ENCODE data around the gene MGAT4C.
"Not testable (repeated sequence)": the region's sequence is repeated elsewhere in the genome, so short reads cannot be mapped to it uniquely, and the experiment has no call there.

MGAT4C gene

GRCh38 chr12:86134561-86134960 is 121.6 kb downstream of the MGAT4C start:
- no peak for DNase-seq (ENCODE audit: low read depth in 3 of 3)

GRCh38 chr12:86126900-86127299 is 129.3 kb downstream of the MGAT4C start:
- not testable (repeated sequence) for DNase-seq (ENCODE audit: low read depth in 3 of 3)

DNA sequence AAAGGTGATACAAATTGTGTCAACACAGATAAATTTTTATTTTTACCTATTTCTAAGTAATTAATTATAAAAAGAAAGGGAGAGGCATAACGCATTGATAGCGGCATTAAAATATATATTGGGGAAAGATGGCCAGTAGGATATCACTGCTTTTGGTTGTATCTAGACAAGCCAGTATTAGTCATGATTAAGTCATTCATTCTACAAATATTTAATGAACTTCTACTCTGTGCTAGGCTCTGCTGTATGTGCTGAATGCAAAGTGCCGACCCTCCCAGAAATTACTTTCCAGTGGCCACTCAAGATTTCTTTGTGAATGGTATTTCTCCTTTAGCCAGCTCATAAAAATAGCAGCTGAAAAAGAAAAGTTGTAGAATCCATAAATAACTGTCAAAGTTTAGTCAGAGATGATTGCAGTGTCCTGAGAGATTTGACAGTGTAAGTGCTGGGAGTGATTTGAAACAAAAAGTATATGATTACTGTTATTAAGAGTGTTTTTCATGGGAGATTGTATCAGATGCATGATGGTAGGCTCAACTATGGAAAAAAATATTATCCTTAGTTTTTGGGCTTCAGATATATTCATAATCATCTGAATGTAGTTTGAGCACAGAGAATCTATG is 133.2 kb downstream of the MGAT4C start:
- no peak for DNase-seq (ENCODE audit: low read depth in 3 of 3)

GRCh38 chr12:86118161-86118560 is 138.0 kb downstream of the MGAT4C start:
- DNase-seq (ENCODE audit: low read depth in 3 of 3), result no peak

GRCh38 chr12:86117711-86118110 is 138.5 kb downstream of the MGAT4C start:
- no peak for DNase-seq (ENCODE audit: low read depth in 3 of 3)

GRCh38 chr12:86104087-86104486 is 152.1 kb downstream of the MGAT4C start:
- no peak for DNase-seq (ENCODE audit: low read depth in 3 of 3)

DNA sequence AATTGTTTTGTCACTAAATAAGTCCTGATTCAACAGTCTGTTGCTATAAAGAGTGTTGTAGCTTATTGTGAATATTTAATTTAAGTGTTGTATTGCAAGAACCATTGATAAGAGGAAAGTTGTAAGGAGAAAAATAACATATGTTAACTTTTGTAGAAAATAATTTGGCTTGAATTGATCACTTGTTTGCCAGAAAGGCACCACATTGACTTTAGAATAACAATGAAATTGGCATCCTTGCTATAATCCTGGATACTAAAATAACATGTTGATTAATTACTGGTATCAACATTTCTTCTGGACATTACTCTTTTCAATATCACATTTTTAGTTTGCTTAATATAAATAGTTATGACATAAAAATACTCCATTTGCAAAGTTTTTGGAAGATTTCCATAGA is 159.0 kb downstream of the MGAT4C start:
- DNase-seq (ENCODE audit: low read depth in 3 of 3), result no peak

- DNase-seq (ENCODE audit: low read depth in 3 of 3), result no peak
Measured at GRCh38 chr12:86091681-86092080, 164.5 kb downstream of the MGAT4C start.

GRCh38 chr12:86081843-86082242 is 174.3 kb downstream of the MGAT4C start:
- DNase-seq (ENCODE audit: low read depth in 3 of 3), result no peak

- DNase-seq (ENCODE audit: low read depth in 3 of 3), result not testable (repeated sequence)
Measured at GRCh38 chr12:86059052-86059451, 197.1 kb downstream of the MGAT4C start.

GRCh38 chr12:86057092-86057845 is 198.9 kb downstream of the MGAT4C start:
- DNase-seq (ENCODE audit: low read depth in 3 of 3), result no peak

- no peak for DNase-seq (ENCODE audit: low read depth in 3 of 3)
Measured at GRCh38 chr12:86052921-86053320, 203.3 kb downstream of the MGAT4C start.

- DNase-seq (ENCODE audit: low read depth in 3 of 3), result no peak
Measured at GRCh38 chr12:86050010-86050409, 206.2 kb downstream of the MGAT4C start.

DNA sequence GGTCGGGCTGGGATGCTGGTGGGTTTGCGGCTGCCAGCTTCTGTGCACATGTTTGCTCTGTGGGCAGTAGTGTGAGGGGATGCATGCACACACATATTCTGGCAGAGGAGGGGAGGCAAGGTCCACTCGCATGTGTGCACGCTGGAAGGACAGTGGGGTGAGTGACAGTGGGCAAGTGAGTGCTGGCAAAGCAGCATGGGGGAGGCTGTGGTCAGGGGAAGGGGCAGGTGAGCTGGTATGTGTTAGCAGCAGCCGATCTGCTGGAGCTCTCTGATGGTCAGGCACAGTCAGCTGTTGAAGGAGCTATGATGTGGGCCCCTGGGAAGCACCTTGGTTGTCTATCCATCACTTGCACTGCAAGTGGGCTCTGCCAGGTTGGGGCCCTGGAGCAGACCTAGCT is 211.8 kb downstream of the MGAT4C start:
- DNase-seq (ENCODE audit: low read depth in 3 of 3), result no peak

- DNase-seq (ENCODE audit: low read depth in 3 of 3), result no peak
Measured at GRCh38 chr12:86042062-86042461, 214.1 kb downstream of the MGAT4C start.

DNA sequence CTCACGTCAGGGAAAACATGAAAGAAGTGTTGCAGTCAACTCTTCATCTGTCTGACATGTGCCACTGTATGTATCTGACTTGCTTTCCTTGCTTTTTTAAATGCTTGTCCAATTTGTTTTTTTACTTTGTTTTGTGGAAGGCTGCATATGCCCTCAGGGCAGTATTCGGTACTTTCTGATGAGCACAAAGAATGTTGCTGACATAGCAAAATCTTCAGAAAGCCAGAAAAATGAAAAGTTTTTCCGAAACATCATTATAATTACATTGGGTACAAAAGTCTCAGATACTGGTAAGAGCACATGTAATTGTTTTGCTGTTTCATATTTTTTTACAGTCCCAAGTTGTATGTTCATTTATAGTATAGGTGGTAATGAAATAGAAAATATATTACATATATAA is 237.8 kb downstream of the MGAT4C start:
- DNase-seq (ENCODE audit: low read depth in 3 of 3), result no peak

- DNase-seq (ENCODE audit: low read depth in 3 of 3), result no peak
Measured at GRCh38 chr12:86015026-86015425, 241.2 kb downstream of the MGAT4C start.

GRCh38 chr12:86006727-86007126 is 249.5 kb downstream of the MGAT4C start:
- DNase-seq (ENCODE audit: low read depth in 3 of 3), result no peak

DNA sequence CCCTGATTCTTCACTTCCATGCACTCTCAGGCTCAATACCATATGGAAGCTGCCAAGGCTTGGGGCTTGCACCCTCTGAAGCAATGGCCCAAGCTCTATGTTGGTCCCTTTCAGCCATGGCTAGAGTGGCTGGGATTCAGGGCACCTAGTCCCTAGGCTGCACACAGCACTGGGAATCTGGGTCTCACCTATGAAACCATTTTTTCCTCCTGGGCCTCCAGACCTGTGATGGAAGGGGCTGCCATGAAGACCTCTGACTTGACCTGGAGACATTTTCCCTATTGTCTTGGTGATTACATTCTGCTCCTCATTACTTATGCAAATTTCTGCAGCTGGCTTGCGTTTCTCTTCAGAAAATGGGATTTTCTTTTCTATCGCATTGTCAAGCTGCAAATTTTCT is 258.1 kb downstream of the MGAT4C start:
- DNase-seq (ENCODE audit: low read depth in 3 of 3), result no peak

DNA sequence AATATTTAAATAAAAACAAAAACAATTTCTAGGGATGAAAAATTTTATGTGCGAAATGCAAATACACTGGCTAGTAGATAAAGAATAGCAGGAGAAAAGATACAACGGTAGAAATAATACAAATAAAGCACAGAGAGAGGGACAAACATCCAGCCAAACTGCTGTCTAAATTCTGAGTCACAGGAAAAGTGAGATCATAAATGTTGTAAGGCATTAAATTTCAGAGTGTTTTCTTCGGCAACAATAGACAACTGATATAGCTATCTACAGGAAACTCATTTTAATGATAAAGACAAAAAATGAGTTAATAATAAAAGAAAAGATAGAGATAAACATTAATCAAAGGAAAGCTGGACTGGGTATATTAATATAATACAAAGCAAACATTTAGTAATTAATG is 259.9 kb downstream of the MGAT4C start:
- DNase-seq (ENCODE audit: low read depth in 3 of 3), result no peak

GRCh38 chr12:85993746-85994145 is 262.4 kb downstream of the MGAT4C start:
- DNase-seq (ENCODE audit: low read depth in 3 of 3), result no peak

GRCh38 chr12:85985996-85986395 is 270.2 kb downstream of the MGAT4C start:
- no peak for DNase-seq (ENCODE audit: low read depth in 3 of 3)

DNA sequence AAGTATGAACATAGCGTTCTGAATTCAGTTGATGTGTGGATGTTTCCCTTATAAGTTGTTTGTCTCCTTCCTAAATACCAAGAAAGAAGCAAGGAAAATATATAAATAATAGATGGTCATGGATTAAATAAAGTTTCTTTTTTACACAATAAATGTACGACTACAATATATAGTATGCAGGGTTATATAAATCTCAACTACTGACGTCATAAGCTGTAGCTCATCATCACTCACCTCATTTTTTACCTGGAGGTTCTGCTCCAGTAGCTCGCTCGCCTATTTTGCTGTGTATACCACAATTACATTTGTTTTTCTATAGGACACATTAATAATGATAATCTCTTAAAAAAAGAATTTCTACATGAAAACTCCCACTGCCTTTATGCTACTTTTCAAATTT is 272.6 kb downstream of the MGAT4C start:
- no peak for DNase-seq (ENCODE audit: low read depth in 3 of 3)

GRCh38 chr12:85979641-85980040 is 276.6 kb downstream of the MGAT4C start:
- no peak for DNase-seq (ENCODE audit: low read depth in 3 of 3)

All from stimulated activated CD4-positive, alpha-beta T cell treated with anti-CD3 and anti-CD28 coated beads, TNF-alpha, amount 100 ng/mL, for 24 hours (primary cell).